D721Med (cell line): Measurements from ENCODE around the gene DNM1L.
"Not testable (repeated sequence)": the region's sequence is repeated elsewhere in the genome, so short reads cannot be mapped to it uniquely, and the experiment has no call there.

Source experiments
- DNase-seq: peaks from one replicate; pipeline ENCODE4 v3.0.0; 2011; ENCODE audit warnings: low spot score; ENCODE audit not compliant: insufficient read length
- FAIRE-seq: peaks from 2 replicates; lab custom pipeline; 2011; peaks lifted over from hg19 to GRCh38; lab: Jason Lieb, UNC
- TF ChIP-seq, protein P1 (sequence below): IDR thresholded peaks from 2 replicates; pipeline ENCODE4 v1.5.1; 2012; ENCODE audit warnings: mild to moderate bottlenecking, control low read depth; ENCODE audit not compliant: insufficient read depth; ENCODE audit errors: missing control alignments

The DNM1L gene

DNA sequence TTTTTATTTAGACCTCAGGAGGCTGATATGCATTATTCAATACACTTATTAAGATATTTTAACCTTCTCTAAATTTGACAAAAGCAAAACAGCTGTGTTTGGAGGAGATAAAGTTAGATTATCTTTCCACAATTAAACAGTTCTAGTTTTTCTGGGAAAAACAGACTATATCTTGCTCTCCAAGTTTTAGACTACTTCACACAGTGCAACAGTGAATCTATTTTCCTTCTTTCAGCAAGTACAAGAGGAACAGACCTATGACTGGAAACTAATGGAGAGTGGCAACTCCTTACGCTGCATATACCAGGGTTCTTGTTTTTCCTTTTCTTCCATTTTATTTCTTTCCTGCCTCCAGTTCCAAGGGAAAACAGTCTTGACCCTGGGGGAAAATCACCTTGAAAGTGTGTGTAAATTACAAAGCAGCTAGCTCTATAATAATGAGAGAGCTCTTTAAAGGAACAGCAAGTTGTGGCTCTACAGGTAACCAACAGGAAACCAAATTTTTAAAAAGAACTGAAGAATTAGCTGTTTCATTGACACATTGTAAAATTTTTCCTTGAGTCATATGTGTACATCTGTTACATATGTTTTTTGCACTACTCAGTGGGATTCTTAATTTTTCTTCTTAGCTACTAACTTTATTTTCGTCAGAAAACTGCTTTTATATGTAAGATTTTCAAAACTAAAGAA, 27.4 kb downstream of the DNM1L start:
- TF ChIP-seq, protein P1, sequence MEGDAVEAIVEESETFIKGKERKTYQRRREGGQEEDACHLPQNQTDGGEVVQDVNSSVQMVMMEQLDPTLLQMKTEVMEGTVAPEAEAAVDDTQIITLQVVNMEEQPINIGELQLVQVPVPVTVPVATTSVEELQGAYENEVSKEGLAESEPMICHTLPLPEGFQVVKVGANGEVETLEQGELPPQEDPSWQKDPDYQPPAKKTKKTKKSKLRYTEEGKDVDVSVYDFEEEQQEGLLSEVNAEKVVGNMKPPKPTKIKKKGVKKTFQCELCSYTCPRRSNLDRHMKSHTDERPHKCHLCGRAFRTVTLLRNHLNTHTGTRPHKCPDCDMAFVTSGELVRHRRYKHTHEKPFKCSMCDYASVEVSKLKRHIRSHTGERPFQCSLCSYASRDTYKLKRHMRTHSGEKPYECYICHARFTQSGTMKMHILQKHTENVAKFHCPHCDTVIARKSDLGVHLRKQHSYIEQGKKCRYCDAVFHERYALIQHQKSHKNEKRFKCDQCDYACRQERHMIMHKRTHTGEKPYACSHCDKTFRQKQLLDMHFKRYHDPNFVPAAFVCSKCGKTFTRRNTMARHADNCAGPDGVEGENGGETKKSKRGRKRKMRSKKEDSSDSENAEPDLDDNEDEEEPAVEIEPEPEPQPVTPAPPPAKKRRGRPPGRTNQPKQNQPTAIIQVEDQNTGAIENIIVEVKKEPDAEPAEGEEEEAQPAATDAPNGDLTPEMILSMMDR, result no peak
- DNase-seq, result no peak
- FAIRE-seq, result no peak

DNA sequence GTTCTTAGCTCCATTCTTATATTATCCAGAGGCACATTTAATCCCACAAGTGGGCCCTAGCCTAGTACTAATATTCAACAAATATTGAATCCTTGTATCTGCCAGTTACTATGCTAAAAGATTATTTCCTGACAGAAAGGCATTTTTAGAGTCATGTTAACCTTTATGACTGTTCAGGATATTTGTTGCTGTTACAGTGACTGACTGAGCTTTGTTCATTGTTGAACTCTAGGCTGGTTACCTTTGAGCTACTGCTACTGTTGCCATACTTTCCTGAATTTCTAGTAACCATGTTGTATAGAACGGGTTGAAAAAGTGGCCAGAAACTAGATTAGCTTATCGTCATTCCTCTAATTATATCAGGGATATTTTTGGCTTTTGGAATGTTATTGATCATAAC, 29.8 kb downstream of the DNM1L start:
- FAIRE-seq (no peak), DNase-seq (no peak)
- TF ChIP-seq, protein P1, result no peak

DNA sequence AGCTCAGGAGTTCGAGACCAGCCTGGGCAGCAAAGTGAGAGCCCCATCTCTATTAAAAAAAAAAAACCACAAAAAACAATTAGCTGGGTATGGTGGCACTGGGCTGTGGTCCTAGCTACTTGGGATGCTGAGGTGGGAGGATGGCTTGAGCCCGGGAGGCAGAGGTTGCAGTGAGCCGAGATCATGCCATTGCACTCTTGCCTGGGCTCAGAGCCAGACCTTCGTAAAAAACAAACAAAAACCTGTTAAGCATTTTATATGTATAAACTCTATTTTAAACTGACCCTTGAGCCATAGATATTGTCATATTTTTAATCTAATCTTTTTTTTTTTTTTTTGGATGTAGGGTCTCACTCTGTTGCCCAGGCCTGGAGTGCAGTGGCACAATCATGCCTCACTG, 35.7 kb downstream of the DNM1L start:
- FAIRE-seq, result no peak
- DNase-seq, result no peak
- TF ChIP-seq, protein P1, result no peak

DNA sequence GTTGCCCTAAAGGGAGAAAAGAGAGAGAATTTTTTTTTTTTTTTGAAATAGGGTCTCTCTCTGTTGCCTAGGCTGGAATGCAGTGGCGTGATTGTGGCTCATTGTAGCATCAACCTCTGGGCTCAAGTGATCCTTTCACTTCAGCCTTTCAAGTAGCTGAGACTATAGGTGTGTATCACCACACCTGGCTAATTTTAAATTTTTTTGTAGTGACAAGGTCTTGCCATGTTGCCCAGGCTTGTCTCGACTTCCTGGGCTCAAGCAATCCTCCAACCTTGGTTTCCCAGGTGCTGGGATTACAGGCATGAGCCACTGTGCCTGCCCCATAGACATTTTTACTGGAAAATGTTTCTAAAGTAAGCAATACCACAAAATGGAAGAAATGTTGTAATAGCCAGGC, 39.8 kb downstream of the DNM1L start:
- DNase-seq, result no peak
- FAIRE-seq, result no peak
- TF ChIP-seq, protein P1, result no peak

DNA sequence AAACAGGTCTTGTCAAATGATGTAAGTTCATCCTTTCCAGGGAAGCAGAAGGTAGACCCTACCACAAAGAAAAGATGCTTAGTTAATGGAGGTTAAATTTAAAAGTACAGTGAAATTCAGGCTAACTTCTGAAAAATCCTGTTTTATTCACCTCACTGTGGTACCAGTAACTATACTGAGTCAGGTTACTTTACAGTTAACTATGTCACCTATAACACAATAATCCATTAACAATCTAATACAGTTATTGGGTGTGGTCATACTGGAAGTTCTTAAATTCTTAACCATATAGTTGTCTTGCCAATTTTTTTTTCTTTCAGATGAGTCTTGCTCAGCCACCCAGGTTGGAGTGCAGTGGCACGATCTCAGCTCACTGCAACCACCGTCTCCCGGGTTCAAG, 46.2 kb downstream of the DNM1L start:
- FAIRE-seq, result not testable (repeated sequence)

GRCh38 chr12:32726286-32726685, 47.2 kb downstream of the DNM1L start:
- no peak for DNase-seq
- TF ChIP-seq, protein P1, result no peak
- no peak for FAIRE-seq

More for the DNA sequence above, 46.2 kb downstream of the DNM1L start:
- DNase-seq, result not testable (repeated sequence)

GRCh38 chr12:32727237-32727636, 48.1 kb downstream of the DNM1L start:
- TF ChIP-seq, protein P1, result no peak
- DNase-seq, result no peak

More at GRCh38 chr12:32727237-32727636, 48.1 kb downstream of the DNM1L start:
- FAIRE-seq, result no peak
